Fibroblast of lung (primary cell): ENCODE measurements around the gene DCBLD2. TPM values are rescaled to one million over a fixed set of nuclear protein-coding genes. Genes with fewer than 3 reads are reported as not detected.

Experiments
- DNase-seq, 2 donors: peaks; one replicate each; pipeline versions ENCODE4 v3.0.0 to v3.0.0-alpha.2; 2010; ENCODE audit warnings: low read depth in 2 of 2
- H2AFZ ChIP-seq: 2 replicates; pipeline ENCODE4 v1.5.1; 2012; ENCODE audit warnings: low read length, control low read depth, inconsistent platforms
- H3K27ac ChIP-seq: 2 replicates; pipeline ENCODE4 v1.5.1; 2011; ENCODE audit warnings: low read length, control low read depth; ENCODE audit not compliant: insufficient read depth
- H3K27me3 ChIP-seq: 2 replicates; pipeline ENCODE4 v1.5.1; 2011; ENCODE audit warnings: mild to moderate bottlenecking, low read length; ENCODE audit not compliant: control insufficient read depth, insufficient read depth
- H3K36me3 ChIP-seq: 2 replicates; pipeline ENCODE4 v1.5.1; 2011; ENCODE audit warnings: low read length; ENCODE audit not compliant: control insufficient read depth, insufficient read depth
- H3K4me1 ChIP-seq: 2 replicates; pipeline ENCODE4 v1.5.1; 2011; ENCODE audit warnings: low read length; ENCODE audit not compliant: control insufficient read depth, insufficient read depth; ENCODE audit errors: extremely low read depth
- H3K4me2 ChIP-seq: 2 replicates; pipeline ENCODE4 v1.5.1; 2011; ENCODE audit warnings: low read length, control low read depth; ENCODE audit not compliant: insufficient read depth; ENCODE audit errors: extremely low read depth
- H3K4me3 ChIP-seq, 4 experiments: fragments of 200-600 bp in 1 of 4; sonication (generic) in 1 of 4; replicated peaks in 1 of 4; 2 replicates each; pipeline ENCODE4 v1.5.1; 2011 to 2016; ENCODE audit warnings: low read length in 4 of 4, low read depth in 3 of 4, mild to moderate bottlenecking in 3 of 4, control low read depth in 2 of 4, inconsistent platforms in 1 of 4, mixed read lengths in 1 of 4; ENCODE audit not compliant: insufficient read depth in 1 of 4; ENCODE audit errors: control extremely low read depth in 1 of 4
- H3K79me2 ChIP-seq: 2 replicates; pipeline ENCODE4 v1.5.1; 2012; ENCODE audit warnings: mild to moderate bottlenecking, low read length, inconsistent platforms; ENCODE audit not compliant: control insufficient read depth, insufficient read depth
- H3K9ac ChIP-seq: 2 replicates; pipeline ENCODE4 v1.5.1; 2011; ENCODE audit warnings: mild to moderate bottlenecking, low read length, control low read depth; ENCODE audit not compliant: insufficient read depth
- H3K9me3 ChIP-seq: 2 replicates; pipeline ENCODE4 v1.5.1; 2012; ENCODE audit warnings: low read depth, low read length; ENCODE audit not compliant: control insufficient read depth, insufficient read depth
- H4K20me1 ChIP-seq: 2 replicates; pipeline ENCODE4 v1.5.1; 2011; ENCODE audit warnings: low read length; ENCODE audit not compliant: control insufficient read depth, insufficient read depth; ENCODE audit errors: extremely low read depth
- EZH2 ChIP-seq: IDR thresholded peaks from 2 replicates; pipeline ENCODE4 v1.5.1; 2012; ENCODE audit warnings: low read length, control low read depth, mild to moderate bottlenecking; ENCODE audit errors: missing control alignments
- polyA plus RNA-seq, 2 donors: library from polyadenylated mRNA; depleted of rRNA in 1 of 2; stranded (reverse) in 1 of 2; unstranded in 1 of 2; fragments of >200 nt; gene quantifications; 2 replicates each; pipeline ENCODE4 v1.2.1, GENCODE V29; 2011 to 2012; ENCODE audit warnings: missing spikeins in 1 of 2
- total RNA-seq: library from RNA; depleted of rRNA; stranded (reverse); fragments of >200 nt; gene quantifications from 2 replicates; pipeline ENCODE4 v1.2.1, GENCODE V29; 2014
- TF ChIP-seq, protein P1 (sequence below), 2 donors: IDR thresholded peaks in 1 of 2; conservative IDR thresholded peaks in 1 of 2; 1 replicate in 1 of 2; 2 replicates in 1 of 2; pipeline ENCODE4 v1.5.1; 2011 to 2012; ENCODE audit warnings: low read length in 2 of 2, control low read depth in 1 of 2, inconsistent platforms in 1 of 2, low read depth in 1 of 2, mild to moderate bottlenecking in 1 of 2

Gene DCBLD2
- total and polyA plus RNA-seq, 2 donors (not counting 1 experiment from before 2014, with no cell fraction given), result 98.1 to 195 TPM

DNA sequence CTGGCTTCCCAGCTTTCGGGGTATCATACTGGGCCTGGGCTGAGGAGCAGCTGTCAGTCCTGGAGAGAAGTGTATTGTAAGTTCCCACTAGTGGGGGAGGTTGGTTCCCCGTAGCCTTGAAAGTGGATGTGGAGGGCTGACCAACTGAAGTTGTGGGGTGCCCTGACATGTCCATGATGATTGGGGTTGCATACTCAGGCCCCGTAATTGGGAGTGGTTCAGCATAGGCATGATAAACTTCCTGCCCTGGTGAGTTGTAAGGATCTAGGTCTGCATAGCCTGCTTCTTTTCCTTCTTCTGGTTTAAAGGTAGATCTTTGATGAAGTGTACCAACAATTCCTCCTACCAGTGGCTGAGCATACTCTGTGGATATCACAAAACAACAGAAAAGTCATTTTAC lies 102.0 kb downstream of the DCBLD2 start:
- Histone ChIP-seq H3K4me1 (no peaks in the 10 kb centered on the region), H4K20me1 (no peaks in the 10 kb centered on the region), H3K9me3 (no peaks in the 10 kb centered on the region), H3K36me3 (peaks cover 6% of the 10 kb centered on the region), H3K79me2 (no peaks in the 10 kb centered on the region), H3K4me3 (no peak overlapping the region), H3K27ac (no peak overlapping the region), H3K27me3 (no peaks in the 10 kb centered on the region), H3K9ac (no peak overlapping the region), H2AFZ (no peak overlapping the region), H3K4me2 (no peak overlapping the region)
- DNase-seq, result no peak
- TF ChIP-seq, protein P1, sequence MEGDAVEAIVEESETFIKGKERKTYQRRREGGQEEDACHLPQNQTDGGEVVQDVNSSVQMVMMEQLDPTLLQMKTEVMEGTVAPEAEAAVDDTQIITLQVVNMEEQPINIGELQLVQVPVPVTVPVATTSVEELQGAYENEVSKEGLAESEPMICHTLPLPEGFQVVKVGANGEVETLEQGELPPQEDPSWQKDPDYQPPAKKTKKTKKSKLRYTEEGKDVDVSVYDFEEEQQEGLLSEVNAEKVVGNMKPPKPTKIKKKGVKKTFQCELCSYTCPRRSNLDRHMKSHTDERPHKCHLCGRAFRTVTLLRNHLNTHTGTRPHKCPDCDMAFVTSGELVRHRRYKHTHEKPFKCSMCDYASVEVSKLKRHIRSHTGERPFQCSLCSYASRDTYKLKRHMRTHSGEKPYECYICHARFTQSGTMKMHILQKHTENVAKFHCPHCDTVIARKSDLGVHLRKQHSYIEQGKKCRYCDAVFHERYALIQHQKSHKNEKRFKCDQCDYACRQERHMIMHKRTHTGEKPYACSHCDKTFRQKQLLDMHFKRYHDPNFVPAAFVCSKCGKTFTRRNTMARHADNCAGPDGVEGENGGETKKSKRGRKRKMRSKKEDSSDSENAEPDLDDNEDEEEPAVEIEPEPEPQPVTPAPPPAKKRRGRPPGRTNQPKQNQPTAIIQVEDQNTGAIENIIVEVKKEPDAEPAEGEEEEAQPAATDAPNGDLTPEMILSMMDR (conservative IDR thresholded peaks at IDR 0.05 in 1 of 2, IDR thresholded peaks at IDR 0.05 in 1 of 2; ENCODE audit: low read depth in 1 of 2, low read length in 2 of 2), result no peak
- no peak for TF ChIP-seq EZH2

DNA sequence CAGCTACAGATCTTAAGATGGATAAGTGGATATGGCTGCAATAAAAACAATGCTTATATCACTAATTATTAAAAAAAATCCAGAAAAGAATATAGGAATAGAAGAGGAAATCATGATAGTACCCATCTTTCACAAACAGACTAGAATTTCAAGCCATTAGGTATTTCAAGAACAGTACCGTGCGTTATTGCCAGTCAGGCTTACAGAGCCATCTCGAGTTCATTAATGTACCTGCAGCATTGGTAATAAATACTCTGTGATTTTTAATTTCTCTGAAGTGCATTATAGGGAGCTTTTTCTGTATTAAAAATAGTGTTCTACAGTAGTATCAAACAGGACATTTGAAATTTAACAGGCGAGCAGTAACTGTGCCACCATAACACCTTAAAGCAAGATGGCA lies 102.7 kb downstream of the DCBLD2 start:
- no peak overlapping the region for H3K4me2 ChIP-seq
- H3K27ac ChIP-seq, result no peak overlapping the region
- no peak for TF ChIP-seq EZH2
- TF ChIP-seq, protein P1 (conservative IDR thresholded peaks at IDR 0.05 in 1 of 2, IDR thresholded peaks at IDR 0.05 in 1 of 2; ENCODE audit: low read depth in 1 of 2, low read length in 2 of 2), result no peak
- peaks cover 6% of the 10 kb centered on the region for H3K36me3 ChIP-seq
- no peaks in the 10 kb centered on the region for H3K9me3 ChIP-seq
- no peak overlapping the region for H3K9ac ChIP-seq
- no peaks in the 10 kb centered on the region for H3K79me2 ChIP-seq
- no peak overlapping the region for H3K4me3 ChIP-seq
- no peaks in the 10 kb centered on the region for H3K27me3 ChIP-seq
- no peak overlapping the region for H2AFZ ChIP-seq
- no peaks in the 10 kb centered on the region for H4K20me1 ChIP-seq
- H3K4me1 ChIP-seq, result no peaks in the 10 kb centered on the region
- DNase-seq, result no peak

DNA sequence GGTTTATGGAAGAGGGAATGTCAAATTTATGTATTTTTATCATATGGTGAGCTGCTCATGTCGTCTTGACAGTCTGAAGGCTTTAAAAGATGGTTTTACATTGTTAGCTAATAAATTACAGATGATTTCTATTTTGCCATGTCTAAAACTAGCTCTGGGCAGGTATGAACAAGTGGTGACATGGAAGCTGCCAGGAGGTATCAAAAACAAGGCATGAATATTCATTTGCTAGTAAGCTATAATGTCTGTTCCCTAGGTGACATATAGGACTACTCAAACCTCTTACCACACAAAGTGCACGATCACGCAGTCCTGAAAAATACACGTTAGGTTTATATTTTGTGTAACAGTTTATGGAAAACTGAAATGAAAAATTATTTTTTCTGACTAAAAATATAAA lies 103.6 kb downstream of the DCBLD2 start:
- Histone ChIP-seq H3K27me3 (no peaks in the 10 kb centered on the region), H3K4me3 (no peak overlapping the region), H3K36me3 (peaks cover 6% of the 10 kb centered on the region), H3K4me2 (no peak overlapping the region), H3K79me2 (no peaks in the 10 kb centered on the region), H3K9ac (no peak overlapping the region), H4K20me1 (no peaks in the 10 kb centered on the region), H3K27ac (no peak overlapping the region), H2AFZ (no peak overlapping the region), H3K4me1 (no peaks in the 10 kb centered on the region), H3K9me3 (no peaks in the 10 kb centered on the region)
- TF ChIP-seq, protein P1 (conservative IDR thresholded peaks at IDR 0.05 in 1 of 2, IDR thresholded peaks at IDR 0.05 in 1 of 2; ENCODE audit: low read depth in 1 of 2, low read length in 2 of 2), result no peak
- no peak for TF ChIP-seq EZH2
- DNase-seq, result no peak
